Mesenchymal stem cell (in vitro differentiated cells and primary cell): ENCODE results near the gene ATG4B.

ENCODE experiments used
- DNase-seq: peaks from one replicate; pipeline ENCODE4 v3.0.0-alpha.2; 2013
- H2AFZ ChIP-seq: one replicate; pipeline ENCODE4 v1.6.1; 2013; ENCODE audit warnings: low read depth, mild to moderate bottlenecking, control low read depth, inconsistent platforms, low read length, moderate library complexity
- H2AK5ac ChIP-seq: 2 replicates; pipeline ENCODE4 v1.6.1; 2013; ENCODE audit warnings: low read length, moderate library complexity, mild to moderate bottlenecking, inconsistent platforms; ENCODE audit not compliant: severe bottlenecking
- H2BK120ac ChIP-seq: one replicate; pipeline ENCODE4 v1.6.1; 2013; ENCODE audit warnings: low read depth, mild to moderate bottlenecking, inconsistent platforms, low read length, moderate library complexity
- H2BK12ac ChIP-seq, 2 experiments: one replicate each; pipeline ENCODE4 v1.6.1; 2013; ENCODE audit warnings: inconsistent platforms in 2 of 2, low read length in 2 of 2, mild to moderate bottlenecking in 2 of 2, moderate library complexity in 2 of 2, control low read depth in 1 of 2
- H2BK15ac ChIP-seq: one replicate; pipeline ENCODE4 v1.6.1; 2013; ENCODE audit warnings: mild to moderate bottlenecking, low read depth, inconsistent platforms; ENCODE audit not compliant: poor library complexity, severe bottlenecking
- H2BK5ac ChIP-seq: 2 replicates; pipeline ENCODE4 v1.6.1; 2013; ENCODE audit warnings: low read depth, mild to moderate bottlenecking, low read length, control low read depth, inconsistent platforms; ENCODE audit not compliant: poor library complexity, severe bottlenecking
- H3K14ac ChIP-seq, 2 experiments: one replicate each; pipeline ENCODE4 v1.6.1; 2013; ENCODE audit warnings: inconsistent platforms in 2 of 2, low read length in 2 of 2, control low read depth in 1 of 2, mild to moderate bottlenecking in 1 of 2, moderate library complexity in 1 of 2
- H3K18ac ChIP-seq, 2 experiments: one replicate each; pipeline ENCODE4 v1.6.1; 2013; ENCODE audit warnings: inconsistent platforms in 2 of 2, low read length in 2 of 2, control low read depth in 1 of 2, low read depth in 1 of 2, mild to moderate bottlenecking in 1 of 2
- H3K23ac ChIP-seq, 2 experiments: one replicate each; pipeline ENCODE4 v1.6.1; 2013; ENCODE audit warnings: inconsistent platforms in 2 of 2, low read length in 2 of 2, mild to moderate bottlenecking in 2 of 2, moderate library complexity in 2 of 2, control low read depth in 1 of 2
- H3K27ac ChIP-seq: 2 replicates; pipeline ENCODE4 v1.5.1; 2013; ENCODE audit warnings: mild to moderate bottlenecking, moderate library complexity, low read length, control low read depth, inconsistent platforms; ENCODE audit not compliant: poor library complexity, severe bottlenecking
- H3K27me3 ChIP-seq, 2 experiments: 2 replicates each; pipeline versions ENCODE4 v1.6.1 to v1.7.0; 2013; ENCODE audit warnings: low read length in 2 of 2, mild to moderate bottlenecking in 2 of 2, moderate library complexity in 2 of 2, control low read depth in 1 of 2, inconsistent platforms in 1 of 2; ENCODE audit not compliant: control insufficient read depth in 1 of 2, insufficient read depth in 1 of 2
- H3K36me3 ChIP-seq, 2 experiments: 2 replicates each; pipeline versions ENCODE4 v1.6.1 to v1.7.0; 2013; ENCODE audit warnings: low read length in 2 of 2, control low read depth in 1 of 2, inconsistent platforms in 1 of 2, low read depth in 1 of 2, mild to moderate bottlenecking in 1 of 2; ENCODE audit not compliant: insufficient read depth in 2 of 2, control insufficient read depth in 1 of 2
- H3K4ac ChIP-seq, 2 experiments: one replicate each; pipeline ENCODE4 v1.6.1; 2013; ENCODE audit warnings: inconsistent platforms in 2 of 2, low read length in 2 of 2, mild to moderate bottlenecking in 2 of 2, moderate library complexity in 2 of 2, control low read depth in 1 of 2, low read depth in 1 of 2
- H3K4me1 ChIP-seq: 2 replicates; pipeline ENCODE4 v1.6.1; 2013; ENCODE audit warnings: low read depth, low read length, control low read depth; ENCODE audit not compliant: control insufficient read depth, insufficient read depth
- H3K4me2 ChIP-seq: 2 replicates; pipeline ENCODE4 v1.6.1; 2013; ENCODE audit warnings: low read length, mild to moderate bottlenecking, inconsistent platforms; ENCODE audit not compliant: poor library complexity, severe bottlenecking
- H3K4me3 ChIP-seq, 2 experiments: 2 replicates each; pipeline versions ENCODE4 v1.5.1 to v1.7.0; 2013; ENCODE audit warnings: low read length in 2 of 2, mild to moderate bottlenecking in 2 of 2, control low read depth in 1 of 2, low read depth in 1 of 2; ENCODE audit not compliant: insufficient read depth in 1 of 2
- H3K79me1 ChIP-seq: replicated peaks from 2 replicates; pipeline ENCODE4 v1.6.1; 2013; ENCODE audit warnings: mild to moderate bottlenecking, control low read depth, low read length, inconsistent platforms; ENCODE audit not compliant: poor library complexity, severe bottlenecking
- H3K9ac ChIP-seq: 2 replicates; pipeline ENCODE4 v1.7.0; 2013; ENCODE audit warnings: mild to moderate bottlenecking, low read length, moderate library complexity
- H3K9me3 ChIP-seq: 2 replicates; pipeline ENCODE4 v1.7.0; 2013; ENCODE audit warnings: mild to moderate bottlenecking, low read length; ENCODE audit not compliant: control insufficient read depth
- H4K8ac ChIP-seq: one replicate; pipeline ENCODE4 v1.6.1; 2013; ENCODE audit warnings: inconsistent platforms, mild to moderate bottlenecking, low read length, moderate library complexity
- H4K91ac ChIP-seq: one replicate; pipeline ENCODE4 v1.6.1; 2013; ENCODE audit warnings: mild to moderate bottlenecking, low read length, inconsistent platforms
- WGBS: methylation state at CpG from one replicate; pipeline ENCODE4 v1.1.7; 2013; ENCODE audit warnings: mixed read lengths; 5-methylcytosine and 5-hydroxymethylcytosine counted together

Gene ATG4B

DNA sequence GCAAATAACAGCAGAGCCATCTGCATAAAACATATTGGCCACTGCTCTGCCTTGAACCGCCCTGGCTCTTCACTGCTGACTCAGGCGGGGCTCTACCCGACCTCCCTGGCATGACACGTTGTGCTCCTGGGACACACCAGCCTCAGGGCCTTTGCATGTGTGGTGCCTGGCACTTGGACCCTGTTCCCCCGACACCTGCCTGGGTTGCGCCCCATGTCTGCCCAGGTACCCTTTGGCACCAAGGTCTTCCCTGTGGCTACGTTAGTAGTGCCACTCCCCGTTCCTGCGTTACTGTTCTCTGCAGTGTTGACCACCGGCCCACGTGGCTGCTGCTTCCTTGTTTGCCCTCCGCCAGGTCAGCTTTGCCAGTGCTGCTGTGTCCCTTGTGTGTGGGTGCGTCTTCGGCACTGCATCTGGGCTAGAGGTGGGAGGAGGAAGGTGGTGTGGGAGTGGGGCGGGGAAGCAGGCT, 20.3 kb downstream of the ATG4B start:
- no peak for DNase-seq
- H3K14ac ChIP-seq = no peak overlapping the region
- H4K8ac ChIP-seq = no peak overlapping the region
- H3K4me2 ChIP-seq = no peak overlapping the region
- H3K4me1 ChIP-seq = peaks cover 7% of the 10 kb centered on the region
- no peak overlapping the region for H2BK12ac ChIP-seq
- H3K27ac ChIP-seq = no peak overlapping the region
- no peak overlapping the region for H2BK5ac ChIP-seq
- no peak overlapping the region for H2BK15ac ChIP-seq
- H3K27me3 ChIP-seq = no peaks in the 10 kb centered on the region
- no peak overlapping the region for H3K9ac ChIP-seq
- H3K4ac ChIP-seq = no peak overlapping the region
- peaks cover 30% of the 10 kb centered on the region for H3K79me1 ChIP-seq
- no peak overlapping the region for H3K4me3 ChIP-seq
- no peak overlapping the region for H2BK120ac ChIP-seq
- no peak overlapping the region for H3K23ac ChIP-seq
- no peak overlapping the region for H3K18ac ChIP-seq
- 89% methylated on average over 14 of the region's 15 CpGs for WGBS
- no peak overlapping the region for H2AFZ ChIP-seq
- H2AK5ac ChIP-seq = no peak overlapping the region
- H3K9me3 ChIP-seq = no peaks in the 10 kb centered on the region
- H4K91ac ChIP-seq = no peak overlapping the region
- peaks cover 74 to 85% of the 10 kb centered on the region in 2 experiments for H3K36me3 ChIP-seq

DNA sequence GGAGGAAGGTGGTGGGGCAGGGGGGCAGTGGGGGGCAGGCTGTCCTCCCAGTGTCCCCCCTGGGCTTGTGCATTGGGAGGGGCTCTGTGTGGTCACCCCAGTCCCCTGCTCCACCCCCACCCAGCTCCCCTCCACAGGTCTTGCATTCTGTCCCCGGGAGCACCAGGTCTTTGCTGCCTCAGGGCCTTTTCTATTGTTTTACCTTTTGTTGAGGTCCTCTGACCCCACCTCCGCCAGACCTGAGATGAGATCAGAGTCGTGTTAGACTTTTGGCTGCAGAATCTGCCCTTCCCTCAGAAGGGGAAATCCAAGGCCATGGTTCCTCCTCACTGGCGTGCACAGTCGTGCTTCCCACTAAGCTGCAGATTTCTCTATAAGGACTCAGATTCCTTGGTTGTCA, 20.8 kb downstream of the ATG4B start:
- Histone ChIP-seq H3K4ac (no peak overlapping the region), H3K9me3 (no peaks in the 10 kb centered on the region), H3K4me2 (no peak overlapping the region), H3K27ac (no peak overlapping the region), H3K27me3 (no peaks in the 10 kb centered on the region), H3K23ac (no peak overlapping the region), H2AK5ac (no peak overlapping the region), H4K91ac (no peak overlapping the region), H2AFZ (no peak overlapping the region), H2BK5ac (no peak overlapping the region), H4K8ac (no peak overlapping the region), H3K36me3 (peaks cover 70 to 80% of the 10 kb centered on the region in 2 experiments), H3K79me1 (peaks cover 25% of the 10 kb centered on the region), H2BK12ac (no peak overlapping the region), H2BK15ac (no peak overlapping the region), H3K14ac (no peak overlapping the region), H2BK120ac (no peak overlapping the region), H3K4me3 (no peak overlapping the region), H3K18ac (no peak overlapping the region), H3K4me1 (peaks cover 6% of the 10 kb centered on the region), H3K9ac (no peak overlapping the region)
- DNase-seq = no peak
- WGBS = 88% methylated on average over 5 of the region's 5 CpGs

GRCh38 chr2:241659150-241659739, 21.8 kb downstream of the ATG4B start:
- no peak overlapping the region for H3K23ac ChIP-seq
- no peak overlapping the region for H3K9ac ChIP-seq
- H3K18ac ChIP-seq = no peak overlapping the region
- no peak overlapping the region for H2BK12ac ChIP-seq
- no peak overlapping the region for H3K4ac ChIP-seq
- peaks cover 23% of the 10 kb centered on the region for H3K79me1 ChIP-seq
- no peak overlapping the region for H4K8ac ChIP-seq
- no peak overlapping the region for H2BK5ac ChIP-seq
- no peak overlapping the region for H2AK5ac ChIP-seq
- H4K91ac ChIP-seq = no peak overlapping the region
- peaks cover 68 to 77% of the 10 kb centered on the region in 2 experiments for H3K36me3 ChIP-seq
- peak; percentile 78 for DNase-seq
- peaks cover 4% of the 10 kb centered on the region for H3K4me1 ChIP-seq
- H2BK15ac ChIP-seq = no peak overlapping the region
- no peaks in the 10 kb centered on the region for H3K27me3 ChIP-seq
- H3K27ac ChIP-seq = no peak overlapping the region
- no peak overlapping the region for H3K4me3 ChIP-seq
- no peak overlapping the region for H2BK120ac ChIP-seq
- no peak overlapping the region for H2AFZ ChIP-seq
- no peak overlapping the region for H3K4me2 ChIP-seq
- H3K14ac ChIP-seq = no peak overlapping the region
- WGBS = 74% methylated on average over 26 of the region's 26 CpGs
- no peaks in the 10 kb centered on the region for H3K9me3 ChIP-seq

DNA sequence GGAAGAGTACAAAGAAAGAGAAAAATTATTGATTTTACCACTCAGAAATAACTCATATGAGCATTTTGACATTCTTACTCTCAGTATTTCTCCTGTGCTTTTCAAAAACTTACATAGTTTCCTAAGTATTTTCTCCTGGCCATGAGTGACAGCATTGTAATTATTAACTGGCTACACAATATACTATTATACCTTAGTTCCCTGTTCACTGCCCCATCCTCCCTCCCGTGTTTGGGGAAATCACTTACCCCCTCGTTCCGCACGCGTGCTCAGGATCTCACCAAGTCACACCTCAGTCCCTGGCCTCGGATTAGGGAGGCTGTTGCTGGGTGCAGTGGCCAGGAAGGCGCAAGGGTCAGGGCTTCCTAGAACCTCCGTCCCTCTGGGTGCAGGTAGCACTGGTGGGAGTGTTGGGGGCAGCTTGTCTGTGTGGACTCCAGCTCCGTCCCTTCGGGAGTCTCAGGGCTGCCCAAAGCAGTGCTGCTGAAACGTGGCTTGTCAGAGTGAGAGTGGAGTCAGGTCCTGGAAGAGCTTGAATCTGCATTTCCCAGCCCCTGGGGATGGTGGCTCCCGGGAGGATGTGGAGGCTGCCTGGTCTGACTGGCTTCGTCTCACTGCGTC, 23.2 kb downstream of the ATG4B start:
- Histone ChIP-seq H4K91ac (no peak overlapping the region), H3K36me3 (peaks cover 54 to 62% of the 10 kb centered on the region in 2 experiments), H2BK120ac (no peak overlapping the region), H2BK12ac (no peak overlapping the region), H3K4me2 (no peak overlapping the region), H3K27me3 (no peaks in the 10 kb centered on the region), H3K4me1 (peaks cover 11% of the 10 kb centered on the region), H3K79me1 (peaks cover 22% of the 10 kb centered on the region), H3K18ac (no peak overlapping the region), H2BK5ac (no peak overlapping the region), H2AK5ac (no peak overlapping the region), H3K27ac (no peak overlapping the region), H2BK15ac (no peak overlapping the region), H4K8ac (no peak overlapping the region), H3K4ac (no peak overlapping the region), H3K9ac (no peak overlapping the region), H3K4me3 (no peak overlapping the region), H3K14ac (no peak overlapping the region), H3K9me3 (no peaks in the 10 kb centered on the region), H2AFZ (no peak overlapping the region), H3K23ac (no peak overlapping the region)
- no peak for DNase-seq
- 94% methylated on average over 14 of the region's 14 CpGs for WGBS
